ENCODE results near the gene ASIC2.

ASIC2 gene

DNA sequence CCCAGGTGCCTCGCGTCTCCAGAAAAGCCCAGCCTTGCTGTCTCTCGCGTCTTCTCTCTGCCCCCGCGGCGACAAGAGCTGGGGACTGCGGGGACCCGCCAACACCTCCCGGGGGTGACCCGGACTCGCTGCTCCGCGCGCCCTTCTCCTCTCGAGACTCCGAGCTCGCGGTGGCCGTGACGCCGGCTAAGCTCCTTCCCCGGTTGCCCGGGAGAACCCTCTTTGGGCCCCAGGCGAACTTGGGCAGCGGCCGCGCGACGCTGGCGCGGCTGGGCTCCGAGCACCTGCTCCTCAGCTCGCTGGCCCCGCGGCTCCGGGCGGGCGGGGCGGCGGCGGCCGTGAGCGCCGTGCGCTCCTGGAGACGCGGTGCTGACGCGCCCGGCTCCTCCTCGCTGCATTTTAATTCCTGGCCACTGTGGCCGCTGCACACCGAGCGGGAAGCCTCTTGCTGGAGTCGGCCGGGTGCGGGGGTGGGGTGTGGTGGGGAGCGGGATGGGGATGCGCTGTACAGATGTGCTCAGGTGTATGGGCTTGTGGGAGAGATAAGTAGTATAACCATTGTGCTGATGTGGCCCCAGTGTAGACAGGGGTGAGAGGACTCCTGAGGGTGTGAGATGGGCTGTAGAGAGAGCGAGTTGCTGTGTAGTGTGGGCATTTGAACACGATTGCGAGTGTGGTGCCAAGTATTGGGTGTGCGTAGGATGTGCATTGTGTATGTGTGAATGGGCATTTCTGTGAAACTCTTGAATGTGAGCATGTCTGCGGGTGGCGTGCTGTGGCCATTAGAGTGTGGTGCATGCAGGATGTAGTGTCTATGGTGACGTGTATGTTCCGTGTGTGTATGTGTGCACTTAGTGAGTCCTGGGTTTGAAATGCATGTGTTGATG, at the start of gene ASIC2:
Gene ASIC2 (minus strand): TSS at position 315 of the 887 bp plus-strand sequence.
- no peaks in the 10 kb centered on the region for H3K9me3 ChIP-seq (ENCODE audit: control insufficient read depth, insufficient read depth, low read depth, low read length)
- TF ChIP-seq, protein P1, sequence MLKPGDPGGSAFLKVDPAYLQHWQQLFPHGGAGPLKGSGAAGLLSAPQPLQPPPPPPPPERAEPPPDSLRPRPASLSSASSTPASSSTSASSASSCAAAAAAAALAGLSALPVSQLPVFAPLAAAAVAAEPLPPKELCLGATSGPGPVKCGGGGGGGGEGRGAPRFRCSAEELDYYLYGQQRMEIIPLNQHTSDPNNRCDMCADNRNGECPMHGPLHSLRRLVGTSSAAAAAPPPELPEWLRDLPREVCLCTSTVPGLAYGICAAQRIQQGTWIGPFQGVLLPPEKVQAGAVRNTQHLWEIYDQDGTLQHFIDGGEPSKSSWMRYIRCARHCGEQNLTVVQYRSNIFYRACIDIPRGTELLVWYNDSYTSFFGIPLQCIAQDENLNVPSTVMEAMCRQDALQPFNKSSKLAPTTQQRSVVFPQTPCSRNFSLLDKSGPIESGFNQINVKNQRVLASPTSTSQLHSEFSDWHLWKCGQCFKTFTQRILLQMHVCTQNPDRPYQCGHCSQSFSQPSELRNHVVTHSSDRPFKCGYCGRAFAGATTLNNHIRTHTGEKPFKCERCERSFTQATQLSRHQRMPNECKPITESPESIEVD (tag by site-specific recombination; IDR thresholded peaks at IDR 0.05), result no peak
- TF ChIP-seq GLIS1 (tag by site-specific recombination; IDR thresholded peaks at IDR 0.05), result peak; percentile 44
- TF ChIP-seq ZFHX2 (tag by site-specific recombination; conservative IDR thresholded peaks at IDR 0.05), result peak; percentile 65
- TF ChIP-seq ZNF777 (tag by site-specific recombination; IDR thresholded peaks at IDR 0.05; ENCODE audit: borderline replicate concordance), result peak; percentile 46; the same call in 1 of the 2 replicates
- TF ChIP-seq, protein P2, sequence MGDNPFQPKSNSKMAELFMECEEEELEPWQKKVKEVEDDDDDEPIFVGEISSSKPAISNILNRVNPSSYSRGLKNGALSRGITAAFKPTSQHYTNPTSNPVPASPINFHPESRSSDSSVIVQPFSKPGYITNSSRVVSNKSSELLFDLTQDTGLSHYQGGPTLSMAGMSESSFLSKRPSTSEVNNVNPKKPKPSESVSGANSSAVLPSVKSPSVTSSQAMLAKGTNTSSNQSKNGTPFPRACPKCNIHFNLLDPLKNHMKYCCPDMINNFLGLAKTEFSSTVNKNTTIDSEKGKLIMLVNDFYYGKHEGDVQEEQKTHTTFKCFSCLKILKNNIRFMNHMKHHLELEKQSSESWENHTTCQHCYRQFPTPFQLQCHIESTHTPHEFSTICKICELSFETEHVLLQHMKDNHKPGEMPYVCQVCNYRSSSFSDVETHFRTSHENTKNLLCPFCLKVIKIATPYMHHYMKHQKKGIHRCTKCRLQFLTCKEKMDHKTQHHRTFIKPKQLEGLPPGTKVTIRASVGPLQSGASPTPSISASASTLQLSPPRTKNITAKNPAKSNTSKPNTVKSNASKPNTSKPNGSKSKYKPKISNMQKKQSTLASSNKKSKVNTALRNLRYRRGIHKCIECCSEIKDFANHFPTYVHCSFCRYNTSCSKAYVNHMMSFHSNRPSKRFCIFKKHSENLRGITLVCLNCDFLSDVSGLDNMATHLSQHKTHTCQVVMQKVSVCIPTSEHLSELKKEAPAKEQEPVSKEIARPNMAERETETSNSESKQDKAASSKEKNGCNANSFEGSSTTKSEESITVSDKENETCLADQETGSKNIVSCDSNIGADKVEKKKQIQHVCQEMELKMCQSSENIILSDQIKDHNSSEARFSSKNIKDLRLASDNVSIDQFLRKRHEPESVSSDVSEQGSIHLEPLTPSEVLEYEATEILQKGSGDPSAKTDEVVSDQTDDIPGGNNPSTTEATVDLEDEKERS (tag by site-specific recombination; IDR thresholded peaks at IDR 0.05), result no peak
- TF ChIP-seq TCF7L2 (IDR thresholded peaks at IDR 0.05; ENCODE audit: borderline replicate concordance, low read depth, low read length), result no peak
- no peak for TF ChIP-seq ZNF629 (tag by site-specific recombination; IDR thresholded peaks at IDR 0.05)
- TF ChIP-seq ZNF670 (tag by site-specific recombination; IDR thresholded peaks at IDR 0.05; ENCODE audit: low read depth), result 0 out of 2 replicates have a peak, but pooled peaks have one; percentile 17
- TF ChIP-seq HOXD13 (CRISPR knock-in tag; IDR thresholded peaks at IDR 0.05; ENCODE audit: borderline replicate concordance), result no peak
- no peak for TF ChIP-seq YY1 (tag by site-specific recombination; IDR thresholded peaks at IDR 0.05)
- TF ChIP-seq ZNF701 (tag by site-specific recombination; IDR thresholded peaks at IDR 0.05), result no peak
- no peak for TF ChIP-seq ZNF433 (tag by site-specific recombination; IDR thresholded peaks at IDR 0.05; ENCODE audit: low read depth)
- TF ChIP-seq ZNF266 (tag by site-specific recombination; IDR thresholded peaks at IDR 0.05; ENCODE audit: low read depth), result no peak
- TF ChIP-seq ZNF561 (tag by site-specific recombination; IDR thresholded peaks at IDR 0.05; ENCODE audit: borderline replicate concordance), result no peak
- TF ChIP-seq, protein P3, sequence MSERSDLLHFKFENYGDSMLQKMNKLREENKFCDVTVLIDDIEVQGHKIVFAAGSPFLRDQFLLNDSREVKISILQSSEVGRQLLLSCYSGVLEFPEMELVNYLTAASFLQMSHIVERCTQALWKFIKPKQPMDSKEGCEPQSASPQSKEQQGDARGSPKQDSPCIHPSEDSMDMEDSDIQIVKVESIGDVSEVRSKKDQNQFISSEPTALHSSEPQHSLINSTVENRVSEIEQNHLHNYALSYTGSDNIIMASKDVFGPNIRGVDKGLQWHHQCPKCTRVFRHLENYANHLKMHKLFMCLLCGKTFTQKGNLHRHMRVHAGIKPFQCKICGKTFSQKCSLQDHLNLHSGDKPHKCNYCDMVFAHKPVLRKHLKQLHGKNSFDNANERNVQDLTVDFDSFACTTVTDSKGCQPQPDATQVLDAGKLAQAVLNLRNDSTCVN (tag by site-specific recombination; optimal IDR thresholded peaks at IDR 0.05), result peak; percentile 72
- no peak for TF ChIP-seq ZNF76 (tag by site-specific recombination; IDR thresholded peaks at IDR 0.05; ENCODE audit: borderline replicate concordance, low read depth)
- TF ChIP-seq, protein P4, sequence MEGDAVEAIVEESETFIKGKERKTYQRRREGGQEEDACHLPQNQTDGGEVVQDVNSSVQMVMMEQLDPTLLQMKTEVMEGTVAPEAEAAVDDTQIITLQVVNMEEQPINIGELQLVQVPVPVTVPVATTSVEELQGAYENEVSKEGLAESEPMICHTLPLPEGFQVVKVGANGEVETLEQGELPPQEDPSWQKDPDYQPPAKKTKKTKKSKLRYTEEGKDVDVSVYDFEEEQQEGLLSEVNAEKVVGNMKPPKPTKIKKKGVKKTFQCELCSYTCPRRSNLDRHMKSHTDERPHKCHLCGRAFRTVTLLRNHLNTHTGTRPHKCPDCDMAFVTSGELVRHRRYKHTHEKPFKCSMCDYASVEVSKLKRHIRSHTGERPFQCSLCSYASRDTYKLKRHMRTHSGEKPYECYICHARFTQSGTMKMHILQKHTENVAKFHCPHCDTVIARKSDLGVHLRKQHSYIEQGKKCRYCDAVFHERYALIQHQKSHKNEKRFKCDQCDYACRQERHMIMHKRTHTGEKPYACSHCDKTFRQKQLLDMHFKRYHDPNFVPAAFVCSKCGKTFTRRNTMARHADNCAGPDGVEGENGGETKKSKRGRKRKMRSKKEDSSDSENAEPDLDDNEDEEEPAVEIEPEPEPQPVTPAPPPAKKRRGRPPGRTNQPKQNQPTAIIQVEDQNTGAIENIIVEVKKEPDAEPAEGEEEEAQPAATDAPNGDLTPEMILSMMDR (tag by site-specific recombination; IDR thresholded peaks at IDR 0.05), result peak; percentile 31; the same call in 1 of the 2 replicates
- TF ChIP-seq, protein P5, sequence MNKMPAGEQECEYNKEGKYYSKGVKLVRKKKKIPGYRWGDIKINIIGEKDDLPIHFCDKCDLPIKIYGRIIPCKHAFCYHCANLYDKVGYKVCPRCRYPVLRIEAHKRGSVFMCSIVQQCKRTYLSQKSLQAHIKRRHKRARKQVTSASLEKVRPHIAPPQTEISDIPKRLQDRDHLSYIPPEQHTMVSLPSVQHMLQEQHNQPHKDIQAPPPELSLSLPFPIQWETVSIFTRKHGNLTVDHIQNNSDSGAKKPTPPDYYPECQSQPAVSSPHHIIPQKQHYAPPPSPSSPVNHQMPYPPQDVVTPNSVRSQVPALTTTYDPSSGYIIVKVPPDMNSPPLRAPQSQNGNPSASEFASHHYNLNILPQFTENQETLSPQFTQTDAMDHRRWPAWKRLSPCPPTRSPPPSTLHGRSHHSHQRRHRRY (tag by site-specific recombination; IDR thresholded peaks at IDR 0.05), result no peak
- TF ChIP-seq OSR2 (tag by site-specific recombination; IDR thresholded peaks at IDR 0.05), result no peak
- TF ChIP-seq ZNF335 (tag by site-specific recombination; conservative IDR thresholded peaks at IDR 0.05), result peak; percentile 85
- no peak for TF ChIP-seq ZNF768 (tag by site-specific recombination; IDR thresholded peaks at IDR 0.05)
- TF ChIP-seq ZNF132 (tag by site-specific recombination; IDR thresholded peaks at IDR 0.05; ENCODE audit: borderline replicate concordance), result no peak
- TF ChIP-seq ZIC2 (tag by site-specific recombination; IDR thresholded peaks at IDR 0.05), result no peak
- TF ChIP-seq ZNF585B (tag by site-specific recombination; IDR thresholded peaks at IDR 0.05), result no peak
- TF ChIP-seq ZNF416 (tag by site-specific recombination; IDR thresholded peaks at IDR 0.05), result no peak
- 0 out of 2 replicates have a peak, but pooled peaks have one; percentile 21 for TF ChIP-seq EGR2 (tag by site-specific recombination; IDR thresholded peaks at IDR 0.05; ENCODE audit: low read depth)
- CTCF ChIA-PET, result interaction anchor here (0.6 to 1.4 kb wide), 9 partner anchors 9 to 382 kb away, joined by 3 to 6 read pairs (median 3); no protein-coding TSS in a partner anchor
- no peaks in the 10 kb centered on the region for H3K36me3 ChIP-seq (ENCODE audit: control insufficient read depth in 2 of 2, insufficient read depth in 1 of 2, low read length in 2 of 2)
- POLR2A ChIA-PET, result no interaction called here
- peak within 1 kb of the TSS; percentile 24; the same call in 1 of the 2 replicates for H3K27ac ChIP-seq (ENCODE audit: extremely low read depth, low read depth, low read length)
- H3K4me1 ChIP-seq (ENCODE audit: control insufficient read depth, insufficient read depth, low read length), result peaks cover 3% of the 10 kb centered on the region; the same call in 1 of the 2 replicates
- H3K4me3 ChIP-seq (ENCODE audit: low read depth, low read length), result peak within 1 kb of the TSS; percentile 28
